ENCODE data around the gene HNF4A.

The HNF4A gene

GRCh38 chr20:44406572-44407137 is 51.2 kb downstream of the HNF4A start:
- DNase-seq, result no peak

- DNase-seq, result peak; percentile 31
These were observed 52.1 kb downstream of the HNF4A start for GRCh38 chr20:44407402-44408184.

GRCh38 chr20:44409132-44409600 is 53.7 kb downstream of the HNF4A start:
- no peak for DNase-seq

- DNase-seq, result no peak
These were observed 55.1 kb downstream of the HNF4A start for GRCh38 chr20:44410583-44411019.

- no peak for DNase-seq
These were observed 55.7 kb downstream of the HNF4A start for GRCh38 chr20:44411020-44411756.

- no peak for DNase-seq
These were observed 56.4 kb downstream of the HNF4A start for GRCh38 chr20:44411757-44412401.

- no peak for DNase-seq
These were observed 57.1 kb downstream of the HNF4A start for GRCh38 chr20:44412402-44413144.

GRCh38 chr20:44413575-44414345 is 58.3 kb downstream of the HNF4A start:
- DNase-seq, result no peak

GRCh38 chr20:44414346-44414714 is 58.8 kb downstream of the HNF4A start:
- no peak for DNase-seq

GRCh38 chr20:44414808-44415207 is 59.3 kb downstream of the HNF4A start:
- no peak for DNase-seq

GRCh38 chr20:44415833-44416715 is 60.6 kb downstream of the HNF4A start:
- DNase-seq, result no peak

GRCh38 chr20:44418069-44418905 is 62.8 kb downstream of the HNF4A start:
- DNase-seq, result no peak

- DNase-seq, result no peak
These were observed 63.8 kb downstream of the HNF4A start for GRCh38 chr20:44419131-44419844.

- DNase-seq, result no peak
These were observed 65.0 kb downstream of the HNF4A start for GRCh38 chr20:44420497-44420896.

GRCh38 chr20:44422083-44422482 is 66.6 kb downstream of the HNF4A start:
- no peak for DNase-seq

- DNase-seq, result no peak
These were observed 68.0 kb downstream of the HNF4A start for GRCh38 chr20:44423480-44423879.

- DNase-seq, result no peak
These were observed 68.6 kb downstream of the HNF4A start for GRCh38 chr20:44424039-44424495.

GRCh38 chr20:44425923-44426322 is 70.4 kb downstream of the HNF4A start:
- no peak for DNase-seq

Data from NK-92 treated with Interleukin-12 subunit alpha and Interleukin-12 subunit beta, amount 100 ng/mL, for 24 hours (cell line).